Hypothalamus (tissue), 51 donors: ENCODE data around the gene ROR2.
"Not testable (repeated sequence)": the region's sequence is repeated elsewhere in the genome, so short reads cannot be mapped to it uniquely, and the experiment has no call there.

Experiments used
- DNase-seq, 51 donors: peaks; one replicate each; lab custom pipeline; 2025; lab: John Stamatoyannopoulos, UW

ROR2 gene

GRCh38 chr9:91949946-91950664 lies at the start of gene ROR2:
TSS of gene ROR2 (minus strand) at chr9:91950228.
- peak in 16 of 51 donors; percentile 1 to 57 (median 20) for DNase-seq

- DNase-seq, result no peak
Measured at GRCh38 chr9:91995000-91995655, 45.1 kb upstream of the ROR2 start.

GRCh38 chr9:91994422-91994821 lies 44.4 kb upstream of the ROR2 start:
- no peak for DNase-seq

GRCh38 chr9:91992461-91993041 lies 42.5 kb upstream of the ROR2 start:
- no peak for DNase-seq

GRCh38 chr9:91991721-91992341 lies 41.8 kb upstream of the ROR2 start:
- no peak for DNase-seq

- no peak for DNase-seq
Measured at GRCh38 chr9:91986248-91986647, 36.2 kb upstream of the ROR2 start.

GRCh38 chr9:91985692-91986091 lies 35.7 kb upstream of the ROR2 start:
- DNase-seq, result no peak

- DNase-seq, result no peak
Measured at GRCh38 chr9:91978740-91979414, 28.8 kb upstream of the ROR2 start.

GRCh38 chr9:91975254-91975653 lies 25.2 kb upstream of the ROR2 start:
- DNase-seq, result not testable (repeated sequence)

- no peak for DNase-seq
Measured at GRCh38 chr9:91972711-91973110, 22.7 kb upstream of the ROR2 start.

GRCh38 chr9:91972076-91972626 lies 22.1 kb upstream of the ROR2 start:
- DNase-seq, result no peak

GRCh38 chr9:91967259-91967658 lies 17.2 kb upstream of the ROR2 start:
- no peak for DNase-seq

GRCh38 chr9:91966503-91966902 lies 16.5 kb upstream of the ROR2 start:
- DNase-seq, result no peak

- no peak for DNase-seq
Measured at GRCh38 chr9:91963711-91964240, 13.7 kb upstream of the ROR2 start.

- DNase-seq, result no peak
Measured at GRCh38 chr9:91960367-91960766, 10.3 kb upstream of the ROR2 start.

GRCh38 chr9:91958174-91958573 lies 8.1 kb upstream of the ROR2 start:
- DNase-seq, result no peak

GRCh38 chr9:91954841-91955471 lies 4.9 kb upstream of the ROR2 start:
- DNase-seq, result peak in 6 of 51 donors; percentile 2 to 18 (median 8)

GRCh38 chr9:91953718-91954117 lies 3.7 kb upstream of the ROR2 start:
- DNase-seq, result no peak

GRCh38 chr9:91951944-91952520 lies 2.0 kb upstream of the ROR2 start:
- no peak for DNase-seq
